ENCODE results near the gene ZBTB21.

DNA sequence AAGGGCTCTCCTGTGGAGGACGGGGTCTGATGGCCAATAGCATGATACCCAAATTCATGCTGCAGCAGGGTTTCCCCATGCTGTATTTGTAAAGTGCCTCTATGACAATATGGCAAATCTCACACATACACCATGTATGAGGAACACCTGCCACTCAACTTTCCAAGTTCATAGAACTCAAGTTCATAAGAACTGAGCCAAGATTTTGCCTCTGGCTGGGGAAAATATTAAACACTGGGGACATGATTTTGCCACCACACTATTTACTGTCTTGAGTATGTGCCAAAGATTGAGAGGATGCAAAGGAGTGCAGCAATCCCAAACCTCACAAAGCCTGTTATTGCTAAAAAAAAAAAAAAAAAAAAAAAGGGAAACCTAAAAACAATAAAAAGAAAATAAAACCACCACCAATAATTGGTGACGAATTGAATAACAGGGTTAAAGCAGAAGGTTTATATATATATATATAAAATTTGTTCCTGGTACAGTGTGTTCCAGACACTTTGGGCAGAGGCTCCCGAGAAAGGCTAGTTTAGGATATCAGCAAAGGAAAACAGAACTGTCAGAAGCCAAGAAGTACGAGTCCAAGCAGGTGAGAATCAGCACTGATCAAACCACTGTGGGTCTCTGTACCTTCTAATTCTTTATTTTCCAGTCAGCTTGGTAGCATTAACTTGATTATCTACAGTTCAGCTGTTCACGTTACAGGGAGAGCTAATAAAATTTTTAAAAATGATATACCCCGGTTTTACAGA, 24.3 kb downstream of the ZBTB21 start:
- TF ChIP-seq, protein P1, sequence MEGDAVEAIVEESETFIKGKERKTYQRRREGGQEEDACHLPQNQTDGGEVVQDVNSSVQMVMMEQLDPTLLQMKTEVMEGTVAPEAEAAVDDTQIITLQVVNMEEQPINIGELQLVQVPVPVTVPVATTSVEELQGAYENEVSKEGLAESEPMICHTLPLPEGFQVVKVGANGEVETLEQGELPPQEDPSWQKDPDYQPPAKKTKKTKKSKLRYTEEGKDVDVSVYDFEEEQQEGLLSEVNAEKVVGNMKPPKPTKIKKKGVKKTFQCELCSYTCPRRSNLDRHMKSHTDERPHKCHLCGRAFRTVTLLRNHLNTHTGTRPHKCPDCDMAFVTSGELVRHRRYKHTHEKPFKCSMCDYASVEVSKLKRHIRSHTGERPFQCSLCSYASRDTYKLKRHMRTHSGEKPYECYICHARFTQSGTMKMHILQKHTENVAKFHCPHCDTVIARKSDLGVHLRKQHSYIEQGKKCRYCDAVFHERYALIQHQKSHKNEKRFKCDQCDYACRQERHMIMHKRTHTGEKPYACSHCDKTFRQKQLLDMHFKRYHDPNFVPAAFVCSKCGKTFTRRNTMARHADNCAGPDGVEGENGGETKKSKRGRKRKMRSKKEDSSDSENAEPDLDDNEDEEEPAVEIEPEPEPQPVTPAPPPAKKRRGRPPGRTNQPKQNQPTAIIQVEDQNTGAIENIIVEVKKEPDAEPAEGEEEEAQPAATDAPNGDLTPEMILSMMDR (IDR thresholded peaks at IDR 0.05 in 8 of 11, conservative IDR thresholded peaks at IDR 0.05 in 3 of 11): no peak
- no peak for TF ChIP-seq POLR2AphosphoS5 (IDR thresholded peaks at IDR 0.05)
- no peak for TF ChIP-seq POLR2A (IDR thresholded peaks at IDR 0.05)

All from spleen (tissue), 7 donors.